GM12891 (cell line): Measurements from ENCODE around the gene PRODH2.

Experiments used
- PAX5 ChIP-seq: IDR thresholded peaks from 2 replicates; pipeline ENCODE4 v1.6.1; 2011; ENCODE audit warnings: low read length, moderate library complexity, mild to moderate bottlenecking; ENCODE audit not compliant: insufficient read depth, severe bottlenecking
- POLR2A ChIP-seq: IDR thresholded peaks from 2 replicates; pipeline ENCODE4 v1.6.1; 2011; ENCODE audit warnings: low read depth, low read length, control low read depth
- POLR2AphosphoS5 ChIP-seq: IDR thresholded peaks from 2 replicates; pipeline ENCODE4 v1.6.1; 2011; ENCODE audit warnings: low read depth, low read length, control low read depth
- SPI1 ChIP-seq: IDR thresholded peaks from 2 replicates; pipeline ENCODE4 v1.6.1; 2011; ENCODE audit warnings: low read depth, low read length, control low read depth
- TAF1 ChIP-seq: IDR thresholded peaks from 2 replicates; pipeline ENCODE4 v1.6.1; 2011; ENCODE audit warnings: low read depth, low read length, control low read depth

DNA sequence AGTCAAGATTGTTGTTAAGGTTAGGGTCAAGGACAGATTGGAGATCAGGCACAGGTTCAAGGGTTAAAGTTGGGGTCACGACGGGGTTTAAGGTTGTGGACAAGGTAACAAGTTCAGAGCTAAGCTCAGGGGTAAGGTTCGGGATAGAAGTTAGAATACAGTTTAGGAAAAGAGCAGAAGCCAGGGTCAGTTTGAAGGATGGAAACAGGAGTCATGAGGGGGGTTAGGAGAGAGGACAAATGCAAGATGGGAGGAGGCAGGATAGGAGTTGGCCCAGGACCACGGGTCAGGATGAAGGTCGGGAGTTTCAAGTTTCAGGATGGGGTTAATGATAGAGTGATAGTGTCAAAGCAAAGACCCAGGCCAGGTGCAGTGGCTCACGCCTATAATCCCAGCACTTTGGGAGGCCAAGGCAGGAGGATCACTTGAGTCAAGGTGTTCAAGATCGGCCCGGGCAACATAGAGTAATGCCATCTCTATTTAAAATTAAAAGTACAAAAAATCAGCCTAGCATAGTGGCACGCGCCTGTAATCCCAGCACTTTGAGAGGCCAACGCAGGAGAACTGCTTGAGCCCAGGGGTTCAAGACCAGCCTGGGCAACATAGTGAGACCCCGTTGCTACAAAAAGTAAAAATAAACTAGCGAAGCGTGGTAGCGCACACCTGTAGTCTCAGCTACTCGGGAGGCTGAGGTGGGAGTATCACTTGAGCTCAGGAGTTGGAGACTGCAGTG, 32.0 kb upstream of the PRODH2 start:
- TF ChIP-seq POLR2A, result no peak
- TF ChIP-seq SPI1, result no peak
- no peak for TF ChIP-seq TAF1
- no peak for TF ChIP-seq PAX5
- TF ChIP-seq POLR2AphosphoS5, result no peak
